Vagina (tissue), 2 donors: Measurements from ENCODE around the gene HEPHL1.

Experiments used
- CTCF ChIP-seq, 3 experiments: fragments of 450-650 bp in 2 of 3; fragments of 200-600 bp in 1 of 3; sonication (generic) in 1 of 3; IDR thresholded peaks; one replicate each; pipeline ENCODE4 v1.5.1; 2017 to 2019; ENCODE audit warnings: antibody characterized with exemption in 3 of 3, mild to moderate bottlenecking in 2 of 3, moderate library complexity in 2 of 3
- POLR2AphosphoS5 ChIP-seq, 2 donors: sonication (generic); formaldehyde crosslinking; IDR thresholded peaks; one replicate each; pipeline ENCODE4 v1.9.0; 2017; ENCODE audit warnings: antibody characterized with exemption in 2 of 2, mild to moderate bottlenecking in 2 of 2, low read depth in 1 of 2; ENCODE audit not compliant: insufficient read depth in 1 of 2

GRCh38 chr11:94024547-94024946 lies 3.4 kb downstream of the HEPHL1 start:
- no peak for TF ChIP-seq POLR2AphosphoS5 (IDR thresholded peaks at IDR 0.05; ENCODE audit: insufficient read depth in 1 of 2, low read depth in 1 of 2)
- no peak for TF ChIP-seq CTCF (IDR thresholded peaks at IDR 0.05)
